GM12878 (cell line): ENCODE data around the gene PAX5. TPM values are rescaled to one million over a fixed set of nuclear protein-coding genes. Genes with fewer than 3 reads are reported as not detected.

ENCODE experiments used
- ATAC-seq: fragments of 200-7000 bp; cut with Tn5 transposase; 3 replicates; pipeline ENCODE4 v1.9.1; 2020; ENCODE audit warnings: mild to moderate bottlenecking, moderate library complexity
- BruUV-seq: library from RNA; stranded (reverse); fragments of 400-500 nt; replicated peaks from 2 replicates; lab custom pipeline; 2021; lab: Mats Ljungman, UMichigan
- CTCF ChIA-PET: fragments of 300-600 bp; sonication (Branson Sonifier 250); formaldehyde crosslinking; extraction: SDS; loops from one replicate; lab custom pipeline; 2021; ENCODE audit warnings: inconsistent platforms; lab: Yijun Ruan, JAX
- POLR2A ChIA-PET: fragments of 350-600 bp; formaldehyde crosslinking; extraction: SDS; loops from one replicate; lab custom pipeline; 2021; ENCODE audit warnings: inconsistent platforms; lab: Charles Lee
- RAD21 ChIA-PET: fragments of 300-600 bp; sonication (Branson Sonifier 250); formaldehyde crosslinking; loops from one replicate; lab custom pipeline; 2023; ENCODE audit warnings: antibody characterized with exemption; ENCODE audit not compliant: unreplicated experiment; lab: Charles Lee
- SMC1A ChIA-PET: fragments of 300-600 bp; sonication (Branson Sonifier 250); formaldehyde crosslinking; loops from one replicate; lab custom pipeline; 2023; ENCODE audit not compliant: unreplicated experiment, uncharacterized antibody; lab: Charles Lee
- DNase-seq: peaks from one replicate; pipeline ENCODE4 v3.0.0-alpha.2; 2011; ENCODE audit warnings: low read depth, low spot score
- FAIRE-seq: peaks from 3 replicates; lab custom pipeline; 2011; peaks lifted over from hg19 to GRCh38; lab: Jason Lieb, UNC
- H2AFZ ChIP-seq: 2 replicates; pipeline ENCODE4 v1.6.0; 2011; ENCODE audit warnings: low read depth, low read length, control low read depth; ENCODE audit not compliant: control insufficient read depth
- H3K27ac ChIP-seq: 2 replicates; pipeline ENCODE4 v1.5.1; 2011; ENCODE audit warnings: control low read depth; ENCODE audit not compliant: control insufficient read depth, insufficient read depth
- H3K27me3 ChIP-seq, 2 experiments: replicated peaks in 1 of 2; 2 replicates each; pipeline versions ENCODE4 v1.6.0 to v1.6.1; 2011; ENCODE audit warnings: low read length in 1 of 2; ENCODE audit not compliant: control insufficient read depth in 2 of 2, insufficient read depth in 2 of 2
- H3K36me3 ChIP-seq, 2 experiments: 2 replicates each; pipeline ENCODE4 v1.5.1; 2011; ENCODE audit warnings: low read length in 1 of 2; ENCODE audit not compliant: control insufficient read depth in 2 of 2, insufficient read depth in 2 of 2
- H3K4me1 ChIP-seq: 2 replicates; pipeline ENCODE4 v1.6.1; 2011; ENCODE audit warnings: mild to moderate bottlenecking, low read length, moderate library complexity, mixed read lengths; ENCODE audit not compliant: control insufficient read depth, insufficient read depth
- H3K4me2 ChIP-seq: 2 replicates; pipeline ENCODE4 v1.6.0; 2011; ENCODE audit warnings: control low read depth; ENCODE audit not compliant: control insufficient read depth, insufficient read depth
- H3K4me3 ChIP-seq: fragments of 200-600 bp; sonication (generic); 2 replicates; pipeline ENCODE4 v1.5.1; 2016
- H3K79me2 ChIP-seq: 2 replicates; pipeline ENCODE4 v1.6.0; 2011; ENCODE audit warnings: low read length; ENCODE audit not compliant: control insufficient read depth, insufficient read depth
- H3K9ac ChIP-seq: 2 replicates; pipeline ENCODE4 v1.8.0; 2011; ENCODE audit warnings: low read length, control low read depth, mixed read lengths; ENCODE audit not compliant: control insufficient read depth, insufficient read depth
- H3K9me3 ChIP-seq: replicated peaks from 3 replicates; pipeline ENCODE4 v1.5.1; 2011; ENCODE audit warnings: mild to moderate bottlenecking, low read length; ENCODE audit not compliant: control insufficient read depth, insufficient read depth
- H4K20me1 ChIP-seq: 2 replicates; pipeline ENCODE4 v1.6.0; 2011; ENCODE audit not compliant: control insufficient read depth, insufficient read depth
- ETV6 ChIP-seq, 2 experiments: fragments of 450-650 bp in 1 of 2; IDR thresholded peaks in 1 of 2; conservative IDR thresholded peaks in 1 of 2; 2 replicates each; pipeline ENCODE4 v1.6.1; 2014; ENCODE audit warnings: antibody characterized with exemption in 1 of 2, borderline replicate concordance in 1 of 2, low read depth in 1 of 2, mild to moderate bottlenecking in 1 of 2, moderate library complexity in 1 of 2
- KDM1A ChIP-seq: fragments of 200-600 bp; sonication (generic); IDR thresholded peaks from 2 replicates; pipeline ENCODE4 v1.6.1; 2016; ENCODE audit warnings: borderline replicate concordance
- PAX5 ChIP-seq: IDR thresholded peaks from 2 replicates; pipeline ENCODE4 v1.6.1; 2011; ENCODE audit warnings: low read depth, low read length, borderline replicate concordance
- RUNX3 ChIP-seq: IDR thresholded peaks from 2 replicates; pipeline ENCODE4 v1.6.1; 2012; ENCODE audit warnings: low read length, inconsistent platforms
- SPI1 ChIP-seq: IDR thresholded peaks from 2 replicates; pipeline ENCODE4 v1.6.1; 2011; ENCODE audit warnings: low read depth, mild to moderate bottlenecking, low read length, moderate library complexity, borderline replicate concordance; ENCODE audit not compliant: insufficient read depth
- SREBF1 ChIP-seq: IDR thresholded peaks from 2 replicates; pipeline ENCODE4 v1.6.1; 2012; ENCODE audit warnings: mild to moderate bottlenecking, low read length
- SREBF2 ChIP-seq: IDR thresholded peaks from 2 replicates; pipeline ENCODE4 v1.6.1; 2012; ENCODE audit warnings: mild to moderate bottlenecking, low read length
- ZNF207 ChIP-seq: fragments of 450-650 bp; IDR thresholded peaks from 2 replicates; pipeline ENCODE4 v1.6.1; 2014; ENCODE audit warnings: antibody characterized with exemption, mild to moderate bottlenecking, borderline replicate concordance
- WGBS: methylation state at CpG from one replicate; pipeline ENCODE4 v1.1.6; 2016; ENCODE audit warnings: low lambda C conversion rate; ENCODE audit not compliant: insufficient replicate concordance, insufficient coverage; ENCODE audit errors: missing lambda C conversion rate; 5-methylcytosine and 5-hydroxymethylcytosine counted together
- in situ Hi-C: fragments of 300-500 bp; cut with MboI; formaldehyde crosslinking; loops from 9 replicates; pipeline ENCODE4 v1.14.3; 2018; ENCODE audit warnings: mixed read lengths
- intact Hi-C: fragments of 100-400 bp; cut with micrococcal nuclease; formaldehyde crosslinking; loops from one replicate; pipeline ENCODE4 v1.14.2; 2022; ENCODE audit not compliant: unreplicated experiment
- polyA plus RNA-seq, 11 experiments: library from polyadenylated mRNA; depleted of rRNA in 4 of 11; unstranded in 6 of 11; stranded (reverse) in 5 of 11; fragments of >200 nt; fragmentation: Nextera tagmentation in 4 of 11; fragmentation: Illumina TruSeq in 1 of 11; extraction: Ambion mirVana in 4 of 11; extraction: Trizol in 1 of 11; gene quantifications; 1 replicate in 1 of 11; 2 replicates in 10 of 11; pipeline versions ENCODE4 v1.2.1 to v1.2.3, GENCODE V29; 2011 to 2016; ENCODE audit warnings: inconsistent platforms in 2 of 11, missing spikeins in 2 of 11, low read depth in 1 of 11
- total RNA-seq, 4 experiments: library from RNA; depleted of rRNA in 3 of 4; stranded (reverse); fragments of >200 nt in 3 of 4; fragmentation: Illumina TruSeq in 1 of 4; extraction: Trizol in 1 of 4; gene quantifications; 2 replicates each; pipeline versions ENCODE4 v1.2.1 to v1.2.3, GENCODE V29; 2013 to 2021
- TF ChIP-seq, protein P1 (sequence below): IDR thresholded peaks from 2 replicates; pipeline ENCODE4 v1.6.1; 2012; ENCODE audit warnings: low read length, inconsistent platforms
- TF ChIP-seq, protein P2 (sequence below): fragments of 150-350 bp; IDR thresholded peaks from 2 replicates; pipeline ENCODE4 v1.6.1; 2014; ENCODE audit warnings: mild to moderate bottlenecking, low read depth, low read length
- TF ChIP-seq, protein P3 (sequence below): fragments of 150-350 bp; IDR thresholded peaks from 2 replicates; pipeline ENCODE4 v1.6.1; 2016; ENCODE audit warnings: low read depth, low read length
- TF ChIP-seq, protein P4 (sequence below): fragments of 450-650 bp; IDR thresholded peaks from 2 replicates; pipeline ENCODE4 v1.6.1; 2017; ENCODE audit warnings: mild to moderate bottlenecking

PAX5 gene
- total and polyA plus RNA-seq, 10 of the 15 experiments (the other 5 are each of a cell fraction or from before 2014, with no cell fraction given), result 2.2 to 123 (median 31.9) TPM

DNA sequence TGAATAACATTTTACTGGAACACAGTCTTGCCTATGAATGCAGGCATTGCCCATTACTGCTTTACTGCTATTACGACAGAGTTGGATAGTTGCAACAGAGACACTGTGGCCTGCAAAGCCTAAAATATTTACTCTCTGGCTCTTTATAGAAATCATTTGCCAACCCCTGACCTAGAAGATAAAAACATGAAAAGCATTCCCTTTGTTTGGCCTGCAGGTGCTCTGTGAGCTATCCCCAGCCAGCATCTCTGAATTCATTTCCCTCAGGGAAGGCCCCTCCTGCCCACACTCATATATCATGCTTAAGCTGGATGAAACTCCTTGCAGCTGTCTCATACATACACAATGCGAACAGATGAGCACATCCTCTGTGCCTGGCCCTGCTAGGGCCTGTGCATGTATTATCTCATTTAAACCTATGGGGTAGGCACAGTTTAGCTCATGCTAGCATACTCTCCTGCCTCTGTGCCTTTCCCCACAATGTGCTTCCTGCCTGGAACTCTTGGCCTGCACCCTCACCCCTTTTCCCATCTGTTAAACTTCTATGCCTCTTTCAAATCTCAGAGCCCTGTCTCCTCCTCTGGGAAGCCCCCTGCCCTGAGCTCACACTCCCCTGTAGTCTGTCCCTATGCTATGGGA lies 193.1 kb downstream of the PAX5 start:
- CTCF ChIA-PET, result no interaction called here
- ATAC-seq, result no peak
- H3K36me3 ChIP-seq, result peaks cover 43 to 54% of the 10 kb centered on the region in 2 experiments
- TF ChIP-seq, protein P1, sequence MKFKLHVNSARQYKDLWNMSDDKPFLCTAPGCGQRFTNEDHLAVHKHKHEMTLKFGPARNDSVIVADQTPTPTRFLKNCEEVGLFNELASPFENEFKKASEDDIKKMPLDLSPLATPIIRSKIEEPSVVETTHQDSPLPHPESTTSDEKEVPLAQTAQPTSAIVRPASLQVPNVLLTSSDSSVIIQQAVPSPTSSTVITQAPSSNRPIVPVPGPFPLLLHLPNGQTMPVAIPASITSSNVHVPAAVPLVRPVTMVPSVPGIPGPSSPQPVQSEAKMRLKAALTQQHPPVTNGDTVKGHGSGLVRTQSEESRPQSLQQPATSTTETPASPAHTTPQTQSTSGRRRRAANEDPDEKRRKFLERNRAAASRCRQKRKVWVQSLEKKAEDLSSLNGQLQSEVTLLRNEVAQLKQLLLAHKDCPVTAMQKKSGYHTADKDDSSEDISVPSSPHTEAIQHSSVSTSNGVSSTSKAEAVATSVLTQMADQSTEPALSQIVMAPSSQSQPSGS, result no peak
- TF ChIP-seq, protein P2, sequence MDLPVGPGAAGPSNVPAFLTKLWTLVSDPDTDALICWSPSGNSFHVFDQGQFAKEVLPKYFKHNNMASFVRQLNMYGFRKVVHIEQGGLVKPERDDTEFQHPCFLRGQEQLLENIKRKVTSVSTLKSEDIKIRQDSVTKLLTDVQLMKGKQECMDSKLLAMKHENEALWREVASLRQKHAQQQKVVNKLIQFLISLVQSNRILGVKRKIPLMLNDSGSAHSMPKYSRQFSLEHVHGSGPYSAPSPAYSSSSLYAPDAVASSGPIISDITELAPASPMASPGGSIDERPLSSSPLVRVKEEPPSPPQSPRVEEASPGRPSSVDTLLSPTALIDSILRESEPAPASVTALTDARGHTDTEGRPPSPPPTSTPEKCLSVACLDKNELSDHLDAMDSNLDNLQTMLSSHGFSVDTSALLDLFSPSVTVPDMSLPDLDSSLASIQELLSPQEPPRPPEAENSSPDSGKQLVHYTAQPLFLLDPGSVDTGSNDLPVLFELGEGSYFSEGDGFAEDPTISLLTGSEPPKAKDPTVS, result no peak
- TF ChIP-seq ETV6 (conservative IDR thresholded peaks at IDR 0.05 in 1 of 2, IDR thresholded peaks at IDR 0.05 in 1 of 2; ENCODE audit: borderline replicate concordance in 1 of 2, low read depth in 1 of 2) (no peak), SPI1 (no peak), KDM1A (no peak), ZNF207 (no peak), PAX5 (no peak), SREBF1 (no peak), SREBF2 (no peak), RUNX3 (no peak)
- TF ChIP-seq, protein P3, sequence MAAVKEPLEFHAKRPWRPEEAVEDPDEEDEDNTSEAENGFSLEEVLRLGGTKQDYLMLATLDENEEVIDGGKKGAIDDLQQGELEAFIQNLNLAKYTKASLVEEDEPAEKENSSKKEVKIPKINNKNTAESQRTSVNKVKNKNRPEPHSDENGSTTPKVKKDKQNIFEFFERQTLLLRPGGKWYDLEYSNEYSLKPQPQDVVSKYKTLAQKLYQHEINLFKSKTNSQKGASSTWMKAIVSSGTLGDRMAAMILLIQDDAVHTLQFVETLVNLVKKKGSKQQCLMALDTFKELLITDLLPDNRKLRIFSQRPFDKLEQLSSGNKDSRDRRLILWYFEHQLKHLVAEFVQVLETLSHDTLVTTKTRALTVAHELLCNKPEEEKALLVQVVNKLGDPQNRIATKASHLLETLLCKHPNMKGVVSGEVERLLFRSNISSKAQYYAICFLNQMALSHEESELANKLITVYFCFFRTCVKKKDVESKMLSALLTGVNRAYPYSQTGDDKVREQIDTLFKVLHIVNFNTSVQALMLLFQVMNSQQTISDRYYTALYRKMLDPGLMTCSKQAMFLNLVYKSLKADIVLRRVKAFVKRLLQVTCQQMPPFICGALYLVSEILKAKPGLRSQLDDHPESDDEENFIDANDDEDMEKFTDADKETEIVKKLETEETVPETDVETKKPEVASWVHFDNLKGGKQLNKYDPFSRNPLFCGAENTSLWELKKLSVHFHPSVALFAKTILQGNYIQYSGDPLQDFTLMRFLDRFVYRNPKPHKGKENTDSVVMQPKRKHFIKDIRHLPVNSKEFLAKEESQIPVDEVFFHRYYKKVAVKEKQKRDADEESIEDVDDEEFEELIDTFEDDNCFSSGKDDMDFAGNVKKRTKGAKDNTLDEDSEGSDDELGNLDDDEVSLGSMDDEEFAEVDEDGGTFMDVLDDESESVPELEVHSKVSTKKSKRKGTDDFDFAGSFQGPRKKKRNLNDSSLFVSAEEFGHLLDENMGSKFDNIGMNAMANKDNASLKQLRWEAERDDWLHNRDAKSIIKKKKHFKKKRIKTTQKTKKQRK, result no peak
- TF ChIP-seq, protein P4, sequence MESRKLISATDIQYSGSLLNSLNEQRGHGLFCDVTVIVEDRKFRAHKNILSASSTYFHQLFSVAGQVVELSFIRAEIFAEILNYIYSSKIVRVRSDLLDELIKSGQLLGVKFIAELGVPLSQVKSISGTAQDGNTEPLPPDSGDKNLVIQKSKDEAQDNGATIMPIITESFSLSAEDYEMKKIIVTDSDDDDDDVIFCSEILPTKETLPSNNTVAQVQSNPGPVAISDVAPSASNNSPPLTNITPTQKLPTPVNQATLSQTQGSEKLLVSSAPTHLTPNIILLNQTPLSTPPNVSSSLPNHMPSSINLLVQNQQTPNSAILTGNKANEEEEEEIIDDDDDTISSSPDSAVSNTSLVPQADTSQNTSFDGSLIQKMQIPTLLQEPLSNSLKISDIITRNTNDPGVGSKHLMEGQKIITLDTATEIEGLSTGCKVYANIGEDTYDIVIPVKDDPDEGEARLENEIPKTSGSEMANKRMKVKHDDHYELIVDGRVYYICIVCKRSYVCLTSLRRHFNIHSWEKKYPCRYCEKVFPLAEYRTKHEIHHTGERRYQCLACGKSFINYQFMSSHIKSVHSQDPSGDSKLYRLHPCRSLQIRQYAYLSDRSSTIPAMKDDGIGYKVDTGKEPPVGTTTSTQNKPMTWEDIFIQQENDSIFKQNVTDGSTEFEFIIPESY, result no peak

More for the DNA sequence above, 193.1 kb downstream of the PAX5 start:
- Histone ChIP-seq H2AFZ (no peak overlapping the region), H3K27ac (no peak overlapping the region), H3K4me1 (peaks cover 11% of the 10 kb centered on the region; the same call in 1 of the 2 replicates), H3K27me3 (no peaks in the 10 kb centered on the region), H3K4me2 (no peak overlapping the region), H3K9me3 (no peaks in the 10 kb centered on the region), H3K4me3 (no peak overlapping the region), H3K9ac (no peak overlapping the region), H3K79me2 (no peaks in the 10 kb centered on the region), H4K20me1 (no peaks in the 10 kb centered on the region; the same call in 1 of the 2 replicates)
- no peak for FAIRE-seq
- ChIA-PET POLR2A (no interaction called here), RAD21 (interaction anchor here (0.6 kb wide), 1 partner anchor 1270 kb away, joined by 6 read pairs; no protein-coding TSS in a partner anchor), SMC1A (interaction anchor here (0.8 kb wide), 1 partner anchor 11 kb away, joined by 3 read pairs; no protein-coding TSS in a partner anchor)
- in situ Hi-C loops (no loop called here), intact Hi-C loops (no loop called here)
- 68% methylated on average over 2 of the region's 2 CpGs for WGBS
- BruUV-seq, result no TSS peak
- no peak for DNase-seq
